Endothelial cell of umbilical vein (primary cell): ENCODE data around the gene IL3RA.

Experiments used
- GATA2 ChIP-seq: IDR thresholded peaks from 2 replicates; pipeline ENCODE4 v1.7.0; 2011; ENCODE audit warnings: low read depth, mild to moderate bottlenecking, moderate library complexity, mixed read lengths, low read length; ENCODE audit not compliant: insufficient read length, insufficient read depth
- MAX ChIP-seq: IDR thresholded peaks from 2 replicates; pipeline ENCODE4 v1.6.1; 2011; ENCODE audit not compliant: insufficient read depth, insufficient read length

- no peak for TF ChIP-seq GATA2
- no peak for TF ChIP-seq MAX
Measured at GRCh38 chrX:1327651-1328304, 8.8 kb upstream of the IL3RA start.
